K562 (cell line): Measurements from ENCODE around the gene SLC16A5. TPM values are rescaled to one million over a fixed set of nuclear protein-coding genes. Genes with fewer than 3 reads are reported as not detected.

ENCODE experiments used
- BCOR ChIP-seq: fragments of 450-650 bp; IDR thresholded peaks from 2 replicates; pipeline ENCODE4 v1.6.1; 2016
- CEBPB ChIP-seq: fragments of 450-650 bp; IDR thresholded peaks from 2 replicates; pipeline ENCODE4 v1.6.1; 2016; ENCODE audit warnings: missing genetic modification characterization, missing compliant biosample characterization
- CREM ChIP-seq: IDR thresholded peaks from 2 replicates; pipeline ENCODE4 v1.6.1; 2014; ENCODE audit warnings: antibody characterized with exemption, low read depth
- DACH1 ChIP-seq: fragments of 450-650 bp; IDR thresholded peaks from 2 replicates; pipeline ENCODE4 v1.6.1; 2018; ENCODE audit not compliant: partially characterized antibody
- FUS ChIP-seq: fragments of 200-400 bp; formaldehyde crosslinking; optimal IDR thresholded peaks from 2 replicates; pipeline ENCODE3; 2017; ENCODE audit warnings: low read depth, low read length
- HINFP ChIP-seq: fragments of 450-650 bp; conservative IDR thresholded peaks from 2 replicates; pipeline ENCODE4 v1.6.1; 2016; ENCODE audit warnings: missing genetic modification characterization, low read depth, mild to moderate bottlenecking, control low read depth, missing compliant biosample characterization
- JUN ChIP-seq, 2 experiments: sonication (generic) in 1 of 2; formaldehyde crosslinking in 1 of 2; IDR thresholded peaks; 2 replicates each; pipeline versions ENCODE4 v1.6.1 to v1.8.0; 2012 to 2022; ENCODE audit warnings: borderline replicate concordance in 2 of 2, mild to moderate bottlenecking in 2 of 2, improper control_type of control experiment in 1 of 2, low read depth in 1 of 2, low read length in 1 of 2, missing genetic modification reagents in 1 of 2
- KLF1 ChIP-seq: fragments of 450-650 bp; IDR thresholded peaks from 2 replicates; pipeline ENCODE4 v1.6.1; 2016; ENCODE audit warnings: missing genetic modification characterization, missing compliant biosample characterization
- NR4A1 ChIP-seq, 2 experiments: fragments of 250-450 bp in 1 of 2; fragments of 450-650 bp in 1 of 2; sonication (Bioruptor Pico) in 1 of 2; IDR thresholded peaks; 2 replicates each; pipeline versions ENCODE4 v1.4.0 to v1.6.1; 2016 to 2020; ENCODE audit warnings: mild to moderate bottlenecking in 2 of 2, missing compliant biosample characterization in 1 of 2, missing genetic modification characterization in 1 of 2, moderate library complexity in 1 of 2
- RFX7 ChIP-seq: fragments of 250-450 bp; sonication (Bioruptor Pico); IDR thresholded peaks from 2 replicates; pipeline ENCODE4 v1.5.1; 2021; ENCODE audit warnings: mild to moderate bottlenecking
- TCF7L2 ChIP-seq: fragments of 150-350 bp; IDR thresholded peaks from 2 replicates; pipeline ENCODE4 v1.6.1; 2016; ENCODE audit warnings: low read depth, mild to moderate bottlenecking, low read length, moderate library complexity
- ZHX1 ChIP-seq: fragments of 150-350 bp; conservative IDR thresholded peaks from 2 replicates; pipeline ENCODE4 v1.6.1; 2014; ENCODE audit warnings: low read length
- ZNF140 ChIP-seq: fragments of 250-450 bp; sonication (Bioruptor Pico); IDR thresholded peaks from 2 replicates; pipeline ENCODE4 v1.8.0; 2021; ENCODE audit warnings: moderate library complexity, mild to moderate bottlenecking, inconsistent platforms
- ZNF507 ChIP-seq: conservative IDR thresholded peaks from 2 replicates; pipeline ENCODE4 v1.6.1; 2017; ENCODE audit warnings: missing genetic modification characterization, missing compliant biosample characterization
- ZNF512 ChIP-seq: IDR thresholded peaks from 2 replicates; pipeline ENCODE4 v1.6.1; 2016; ENCODE audit warnings: missing genetic modification characterization, missing compliant biosample characterization
- polyA plus RNA-seq, 8 experiments: library from polyadenylated mRNA; depleted of rRNA in 4 of 8; stranded (reverse) in 5 of 8; unstranded in 3 of 8; fragments of >200 nt; fragmentation: Nextera tagmentation in 2 of 8; fragmentation: Illumina TruSeq in 1 of 8; extraction: Ambion mirVana in 2 of 8; extraction: Trizol in 1 of 8; gene quantifications; 2 replicates each; pipeline versions ENCODE4 v1.2.1 to v1.2.3, GENCODE V29; 2011 to 2014; ENCODE audit warnings: inconsistent platforms in 1 of 8, missing spikeins in 1 of 8
- total RNA-seq, 7 experiments: library from RNA; depleted of rRNA in 6 of 7; stranded (reverse); fragments of >200 nt in 6 of 7; fragmentation: Illumina TruSeq in 2 of 7; extraction: Trizol in 2 of 7; gene quantifications; 2 replicates each; pipeline versions ENCODE4 v1.2.1 to v1.2.3, GENCODE V29; 2011 to 2021; ENCODE audit warnings: low replicate concordance in 1 of 7
- TF ChIP-seq, protein P1 (sequence below): fragments of 450-650 bp; IDR thresholded peaks from 2 replicates; pipeline ENCODE4 v1.7.1; 2018; ENCODE audit warnings: mild to moderate bottlenecking, low read depth; ENCODE audit not compliant: partially characterized antibody

Gene SLC16A5
- total and polyA plus RNA-seq, 9 of the 15 experiments (the other 6 are each of a cell fraction or from before 2014, with no cell fraction given), result 0.06 to 2.6 (median 0.91) TPM

- TF ChIP-seq, protein P1, sequence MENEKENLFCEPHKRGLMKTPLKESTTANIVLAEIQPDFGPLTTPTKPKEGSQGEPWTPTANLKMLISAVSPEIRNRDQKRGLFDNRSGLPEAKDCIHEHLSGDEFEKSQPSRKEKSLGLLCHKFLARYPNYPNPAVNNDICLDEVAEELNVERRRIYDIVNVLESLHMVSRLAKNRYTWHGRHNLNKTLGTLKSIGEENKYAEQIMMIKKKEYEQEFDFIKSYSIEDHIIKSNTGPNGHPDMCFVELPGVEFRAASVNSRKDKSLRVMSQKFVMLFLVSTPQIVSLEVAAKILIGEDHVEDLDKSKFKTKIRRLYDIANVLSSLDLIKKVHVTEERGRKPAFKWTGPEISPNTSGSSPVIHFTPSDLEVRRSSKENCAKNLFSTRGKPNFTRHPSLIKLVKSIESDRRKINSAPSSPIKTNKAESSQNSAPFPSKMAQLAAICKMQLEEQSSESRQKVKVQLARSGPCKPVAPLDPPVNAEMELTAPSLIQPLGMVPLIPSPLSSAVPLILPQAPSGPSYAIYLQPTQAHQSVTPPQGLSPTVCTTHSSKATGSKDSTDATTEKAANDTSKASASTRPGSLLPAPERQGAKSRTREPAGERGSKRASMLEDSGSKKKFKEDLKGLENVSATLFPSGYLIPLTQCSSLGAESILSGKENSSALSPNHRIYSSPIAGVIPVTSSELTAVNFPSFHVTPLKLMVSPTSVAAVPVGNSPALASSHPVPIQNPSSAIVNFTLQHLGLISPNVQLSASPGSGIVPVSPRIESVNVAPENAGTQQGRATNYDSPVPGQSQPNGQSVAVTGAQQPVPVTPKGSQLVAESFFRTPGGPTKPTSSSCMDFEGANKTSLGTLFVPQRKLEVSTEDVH, result peak; percentile 27
- TF ChIP-seq CEBPB (tag) (no peak), BCOR (no peak; the same call in 1 of the 2 replicates), ZHX1 (peak; percentile 79; the same call in 1 of the 2 replicates), NR4A1 (CRISPR knock-in tag; IDR thresholded peaks at IDR 0.05) (peak; percentile 58; the same call in 1 of the 2 replicates), NR4A1 (tag; IDR thresholded peaks at IDR 0.05) (peak; percentile 57; the same call in 1 of the 2 replicates), KLF1 (tag) (no peak), JUN (IDR thresholded peaks at IDR 0.05; ENCODE audit: borderline replicate concordance, low read depth, low read length) (no peak; the same call in 1 of the 2 replicates), JUN (CRISPR knock-in tag; IDR thresholded peaks at IDR 0.05; ENCODE audit: borderline replicate concordance) (no peak), DACH1 (no peak), HINFP (tag) (no peak), ZNF140 (CRISPR knock-in tag) (no peak), ZNF512 (tag) (no peak), CREM (peak; percentile 74), RFX7 (no peak), ZNF507 (tag) (no peak), FUS (peak; percentile 88), TCF7L2 (peak; percentile 40; the same call in 1 of the 2 replicates)
Measured at GRCh38 chr17:75154195-75155106, 66.7 kb downstream of the SLC16A5 start, which contains the start of gene JPT1 (continued).
